ENCODE data around the gene CD38.

GRCh38 chr4:15855804-15856475 is 77.8 kb downstream of the CD38 start:
- TF ChIP-seq CTCF (IDR thresholded peaks at IDR 0.05) (no peak), POLR2A (IDR thresholded peaks at IDR 0.05) (no peak)
